NCI-H1092 treated with DMSO at 0.1 percent for 48 hours (cell line): ENCODE data around the gene KRT10.
"Not testable (repeated sequence)": the region's sequence is repeated elsewhere in the genome, so short reads cannot be mapped to it uniquely, and the experiment has no call there.

Source experiments
- DNase-seq: peaks from one replicate; lab custom pipeline; 2025; lab: John Stamatoyannopoulos, UW

KRT10 gene

DNA sequence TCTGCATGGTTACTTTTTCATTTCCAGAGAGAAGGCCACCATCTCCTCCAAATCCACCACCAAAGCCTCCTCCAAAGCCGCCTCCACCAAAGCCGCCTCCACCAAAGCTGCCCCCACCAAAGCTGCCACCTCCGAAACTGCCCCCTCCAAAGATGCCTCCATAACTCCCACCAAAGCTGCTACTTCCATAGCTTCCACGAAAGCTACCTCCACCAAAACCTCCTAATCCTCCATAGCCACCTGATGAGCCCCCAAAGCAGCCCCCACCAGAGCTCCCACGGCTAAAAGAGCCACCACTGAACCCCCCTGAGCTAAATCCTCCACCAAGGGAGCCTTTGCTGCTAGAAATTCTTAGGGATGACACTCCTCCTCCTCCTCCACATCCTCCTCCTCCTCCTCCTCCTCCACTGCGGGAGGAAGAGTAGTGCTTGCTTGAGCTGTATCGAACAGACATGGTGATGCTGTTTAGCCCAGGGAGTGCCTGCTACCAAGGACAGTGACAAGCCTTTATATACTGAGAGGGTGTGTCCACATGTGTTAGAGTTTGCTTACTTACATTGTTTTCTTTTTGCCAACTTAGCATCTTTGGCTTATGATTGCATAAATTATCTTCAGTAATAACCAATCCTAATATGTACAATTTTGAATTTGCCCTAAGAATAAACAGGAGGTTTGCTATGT, at the start of gene KRT10:
Gene KRT10 (minus strand): TSS at position 483 of the 681 bp plus-strand sequence. CDS start 29 bp downstream, at position 454.
- no peak for DNase-seq

DNA sequence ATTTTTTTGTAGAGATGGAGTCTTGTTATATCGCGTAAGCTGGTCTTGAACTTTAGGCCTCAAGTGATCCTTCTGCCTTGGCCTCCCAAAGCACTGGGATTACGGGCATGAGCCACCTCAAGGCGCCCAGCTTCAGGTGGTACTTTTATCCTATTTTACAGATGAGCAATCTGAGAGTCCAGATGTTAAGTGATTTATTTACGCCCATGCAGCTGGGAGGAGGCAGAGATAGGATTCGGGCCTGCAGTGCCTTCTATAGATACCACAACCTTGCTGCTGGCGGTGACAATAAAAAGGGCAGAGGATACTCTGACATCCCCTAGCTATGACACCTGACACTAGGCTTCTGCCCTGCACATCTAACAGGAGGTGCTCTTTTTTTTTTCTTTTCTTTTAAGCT, 48.9 kb upstream of the KRT10 start:
- DNase-seq: no peak

DNA sequence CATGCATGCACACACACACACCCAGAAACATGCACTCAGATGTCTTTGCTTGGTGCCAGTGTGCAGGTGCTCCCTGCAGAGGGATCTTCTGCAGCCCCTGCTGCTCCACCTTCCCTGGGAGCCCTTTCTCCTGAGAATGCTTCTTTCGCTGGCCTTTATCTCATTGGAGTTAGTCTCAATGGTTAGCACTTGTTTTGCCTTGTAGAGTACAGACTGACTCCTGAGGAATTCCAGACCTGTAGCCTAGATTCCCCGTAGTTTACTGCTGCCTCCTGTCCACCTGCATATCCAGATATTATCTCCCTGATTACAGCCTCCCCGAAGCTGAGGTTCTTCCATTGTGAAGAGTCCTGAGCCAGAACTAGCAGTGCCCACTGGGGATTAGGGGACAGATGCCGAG, 47.7 kb upstream of the KRT10 start:
- no peak for DNase-seq

DNA sequence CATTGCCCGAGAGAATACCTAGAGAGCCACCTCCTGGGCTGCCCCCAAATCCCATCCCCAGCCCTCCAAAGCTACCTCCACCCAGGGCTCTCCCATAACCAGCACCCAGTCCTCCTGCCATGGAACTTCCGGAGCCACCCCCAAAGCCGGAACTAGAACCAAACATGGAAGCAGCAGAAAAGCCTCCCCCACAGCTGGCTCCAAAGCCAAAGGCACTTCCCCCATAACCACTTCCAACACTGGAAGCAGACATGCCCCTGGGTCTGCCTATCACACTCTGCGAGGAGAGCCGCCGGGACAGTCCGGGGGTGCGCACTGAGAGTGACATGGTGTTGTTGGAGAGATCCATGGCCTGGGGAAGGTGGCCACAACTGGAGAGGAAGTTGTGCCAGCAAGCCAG, 44.4 kb upstream of the KRT10 start, which contains the start of gene KRT12:
Gene KRT12 (minus strand): TSS at position 386 of the 400 bp plus-strand sequence. CDS start 37 bp downstream, at position 349.
- no peak for DNase-seq

DNA sequence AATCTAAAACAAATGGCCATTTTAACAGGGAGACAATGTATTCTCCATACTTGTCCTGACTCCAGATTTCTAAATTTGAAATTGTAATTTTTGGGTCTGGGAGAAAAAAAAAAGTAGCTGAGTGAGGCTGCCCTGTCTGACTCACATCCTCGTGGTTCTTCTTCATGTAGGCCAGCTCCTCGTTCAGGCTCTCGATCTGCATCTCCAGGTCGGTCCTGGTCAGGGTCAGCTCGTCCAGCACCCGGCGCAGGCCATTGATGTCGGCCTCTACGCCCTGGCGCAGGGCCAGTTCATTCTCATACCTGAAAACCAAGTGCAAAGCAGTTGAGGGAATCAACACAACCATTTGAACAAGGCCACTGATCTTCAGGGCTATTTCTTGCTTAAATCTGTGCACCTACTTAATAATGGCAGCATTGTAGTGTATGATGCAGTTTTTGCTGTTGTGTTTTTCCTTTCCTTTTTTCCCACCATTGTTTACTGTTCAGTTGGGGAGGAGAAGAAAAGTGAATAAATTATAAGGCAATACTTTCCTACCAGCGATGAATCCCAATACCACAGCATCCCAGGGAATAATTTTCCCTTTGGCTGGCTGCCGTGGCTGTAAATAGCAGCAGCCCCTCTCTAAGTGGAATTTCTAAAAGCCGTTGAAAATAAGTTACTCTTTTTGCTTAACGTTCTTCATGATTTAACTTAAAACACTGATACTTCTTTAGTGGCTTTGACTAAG, 42.4 kb upstream of the KRT10 start:
- DNase-seq: no peak

DNA sequence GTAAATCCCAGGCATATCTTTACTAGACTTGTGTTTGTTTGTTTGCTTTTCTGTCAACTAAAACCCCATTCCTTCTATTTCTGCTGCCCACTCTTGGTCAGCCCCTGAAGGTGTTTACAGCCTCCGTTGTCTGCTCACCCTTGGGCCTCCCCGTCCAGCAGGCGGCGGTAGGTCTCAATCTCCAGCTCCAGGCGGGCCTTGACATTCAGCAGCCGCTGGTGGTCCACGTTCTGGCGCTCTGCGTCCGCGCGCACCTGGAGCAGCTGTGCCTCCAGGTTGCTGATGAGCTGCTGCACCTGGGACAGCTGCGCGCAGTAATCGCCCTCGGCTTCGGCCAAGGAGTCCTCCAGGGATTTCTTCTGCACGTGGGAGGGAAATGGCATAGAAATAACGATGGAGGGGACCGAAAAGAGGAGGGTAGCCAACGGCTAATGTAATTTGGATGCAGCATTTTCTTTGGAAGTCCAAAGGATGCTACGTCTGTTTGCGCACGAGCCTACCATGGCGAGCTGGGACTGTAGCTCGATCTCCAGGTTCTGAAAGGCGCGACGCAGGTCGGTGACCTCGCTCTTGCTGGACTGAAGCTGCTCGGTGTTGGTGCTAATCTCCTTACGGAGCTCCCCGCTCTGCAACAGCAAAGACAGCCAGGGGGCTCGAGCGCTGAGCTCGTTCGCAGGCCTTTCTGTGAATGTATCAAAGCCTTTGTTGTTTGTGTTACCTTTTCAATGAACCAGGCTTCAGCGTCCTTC, 40.7 kb upstream of the KRT10 start:
- no peak for DNase-seq

DNA sequence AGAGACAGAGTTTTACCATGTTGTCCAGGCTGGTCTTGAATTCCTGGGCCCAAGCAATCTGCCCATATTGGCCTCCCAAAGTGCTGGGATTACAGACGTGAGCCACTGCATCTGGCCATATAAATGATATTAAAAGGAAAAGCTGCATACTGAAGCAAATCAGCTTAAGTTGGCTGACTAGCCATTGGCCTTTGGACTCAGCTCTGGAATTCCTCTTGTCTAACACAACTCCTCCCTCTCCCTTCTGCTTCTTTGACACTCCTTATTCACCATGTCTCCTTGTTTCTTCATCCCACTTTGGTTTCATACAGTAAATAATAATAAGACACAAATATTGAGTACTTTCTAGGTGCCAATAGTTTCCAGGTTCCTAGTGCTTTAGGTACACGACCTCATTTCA, 37.1 kb upstream of the KRT10 start:
- DNase-seq: no peak

DNA sequence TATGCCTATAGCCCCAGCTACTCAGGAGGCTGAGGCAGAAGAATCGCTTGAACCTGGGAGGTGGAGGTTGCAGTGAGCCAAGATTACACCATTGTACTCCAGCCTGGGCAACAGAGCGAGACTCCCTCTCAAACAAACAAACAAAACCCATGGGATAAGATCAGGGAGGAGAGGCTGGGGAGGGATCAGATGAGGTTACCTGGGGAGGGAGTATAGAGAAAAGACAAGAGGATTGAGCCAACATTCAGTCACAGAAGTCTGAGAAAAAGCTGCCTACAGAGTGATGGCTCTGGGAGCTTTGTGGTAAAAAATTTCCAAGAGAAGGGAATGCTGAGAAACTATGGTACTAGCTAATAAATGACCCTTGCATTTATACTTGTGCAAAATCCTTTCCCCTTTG, 36.3 kb upstream of the KRT10 start:
- not testable (repeated sequence) for DNase-seq

DNA sequence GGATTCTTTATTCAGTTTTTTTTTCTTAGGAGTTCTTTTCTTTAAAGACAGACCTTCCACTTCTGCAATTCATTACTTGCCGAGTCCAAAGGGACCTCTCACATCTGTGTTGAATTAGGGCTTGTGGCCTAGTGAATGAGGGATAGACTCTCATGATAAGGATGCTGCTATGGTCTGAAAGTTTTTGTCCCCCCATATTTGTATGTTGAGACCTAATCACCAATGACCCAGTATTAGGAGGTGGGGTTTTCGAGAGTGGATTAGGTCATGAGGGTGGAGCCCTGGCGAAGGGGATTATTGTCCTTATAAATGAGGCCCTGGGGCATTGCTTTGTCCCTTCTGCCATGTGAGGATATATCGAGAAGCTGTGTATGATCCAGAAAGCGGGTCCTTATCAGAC, 35.1 kb upstream of the KRT10 start:
- DNase-seq: no peak

DNA sequence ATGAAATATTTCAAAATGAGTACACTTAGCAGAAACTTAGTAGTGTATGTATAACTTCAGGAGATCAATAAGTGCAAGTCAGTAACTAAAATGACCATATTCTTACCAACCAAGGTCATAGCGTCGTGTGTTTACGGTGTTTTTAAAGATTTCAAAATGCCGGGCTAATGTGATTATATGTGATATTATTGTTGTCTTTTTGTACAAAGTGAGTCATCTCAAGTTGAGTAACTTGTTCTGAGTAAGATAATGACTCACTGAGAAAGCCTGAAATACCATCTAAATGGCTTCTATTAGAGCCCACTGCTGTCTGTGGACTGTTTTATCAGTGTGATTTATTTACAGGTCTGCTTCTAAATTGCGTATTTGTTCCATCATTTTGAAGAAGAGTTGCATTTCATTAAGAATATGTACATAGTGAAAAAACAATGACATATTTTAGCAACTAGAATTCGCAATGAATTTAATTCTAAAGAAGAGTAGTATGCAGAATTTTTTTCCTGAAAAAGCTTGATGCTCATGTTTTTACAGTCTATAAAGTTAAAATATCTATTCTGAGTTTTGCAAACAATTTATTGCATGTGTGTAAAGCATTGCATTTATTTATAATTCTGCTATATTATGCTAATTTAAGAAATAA, 31.9 kb upstream of the KRT10 start:
- DNase-seq: no peak

DNA sequence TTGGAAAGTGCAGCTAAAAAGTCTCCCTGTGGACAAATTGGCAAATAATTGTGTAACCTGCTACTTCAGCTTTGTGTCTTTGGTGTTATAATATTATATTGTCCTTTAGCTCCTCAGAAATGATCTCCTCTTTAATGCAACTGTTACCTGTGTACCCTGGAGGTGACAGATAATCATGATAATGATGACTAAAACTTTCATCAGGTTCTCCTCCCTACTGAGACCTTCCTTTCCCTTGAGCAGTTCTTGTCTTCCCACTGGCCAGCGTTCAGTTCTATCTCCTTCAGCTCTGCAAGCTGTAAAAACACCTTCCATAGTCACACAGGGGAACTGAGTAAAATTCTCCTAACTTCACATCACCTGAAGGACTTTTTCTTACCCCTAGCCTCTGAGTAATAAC, 29.9 kb upstream of the KRT10 start:
- DNase-seq: no peak

DNA sequence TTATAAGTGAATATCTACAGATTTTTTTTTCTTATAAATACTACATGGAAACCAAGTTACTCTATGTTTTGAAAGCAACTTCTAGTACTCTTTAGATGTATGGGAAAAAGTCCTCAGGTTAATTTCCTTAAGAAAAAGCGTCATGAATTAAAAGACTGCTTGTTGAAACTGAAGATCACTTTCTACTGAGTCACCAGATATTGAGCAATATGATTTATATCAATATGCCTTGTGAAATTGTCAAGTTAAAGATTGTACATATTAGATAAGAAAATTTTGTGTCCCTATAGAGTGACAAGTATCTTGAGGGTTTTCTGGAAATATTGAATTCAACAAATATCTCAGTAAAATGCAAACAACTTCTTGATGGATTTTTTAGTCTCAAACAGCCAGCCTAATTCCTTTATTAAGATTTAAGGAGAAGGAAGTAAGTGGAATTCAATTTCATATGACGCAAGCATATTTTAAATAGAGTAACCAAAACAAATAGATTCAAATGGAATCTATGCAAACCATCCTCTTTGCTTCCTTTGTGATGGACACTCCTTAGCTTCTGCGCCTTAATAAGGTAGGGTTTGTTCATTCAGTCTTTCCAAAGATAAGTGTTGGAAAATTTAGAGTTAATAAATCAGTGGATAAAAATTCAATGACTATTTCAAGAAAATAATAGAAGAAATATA, 28.0 kb upstream of the KRT10 start:
- no peak for DNase-seq

DNA sequence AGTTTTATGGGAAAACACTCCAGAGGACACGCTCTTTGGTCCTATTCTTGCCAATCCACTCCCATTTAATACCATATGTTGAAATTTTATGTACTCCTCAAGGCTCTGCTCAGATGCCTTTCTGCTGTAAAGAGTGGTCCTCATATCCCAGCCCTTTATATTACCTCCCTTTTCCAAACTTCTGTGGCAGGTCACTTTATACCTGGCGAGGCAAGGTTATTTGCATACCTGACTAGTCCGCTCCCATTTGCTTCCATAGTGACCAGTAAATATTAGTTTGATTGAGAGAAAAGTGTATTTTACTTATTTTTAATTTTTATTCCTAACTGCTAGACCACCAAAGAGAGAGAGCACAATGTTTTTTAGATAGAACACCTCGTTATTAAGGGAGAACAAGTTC, 27.3 kb upstream of the KRT10 start:
- DNase-seq: no peak

DNA sequence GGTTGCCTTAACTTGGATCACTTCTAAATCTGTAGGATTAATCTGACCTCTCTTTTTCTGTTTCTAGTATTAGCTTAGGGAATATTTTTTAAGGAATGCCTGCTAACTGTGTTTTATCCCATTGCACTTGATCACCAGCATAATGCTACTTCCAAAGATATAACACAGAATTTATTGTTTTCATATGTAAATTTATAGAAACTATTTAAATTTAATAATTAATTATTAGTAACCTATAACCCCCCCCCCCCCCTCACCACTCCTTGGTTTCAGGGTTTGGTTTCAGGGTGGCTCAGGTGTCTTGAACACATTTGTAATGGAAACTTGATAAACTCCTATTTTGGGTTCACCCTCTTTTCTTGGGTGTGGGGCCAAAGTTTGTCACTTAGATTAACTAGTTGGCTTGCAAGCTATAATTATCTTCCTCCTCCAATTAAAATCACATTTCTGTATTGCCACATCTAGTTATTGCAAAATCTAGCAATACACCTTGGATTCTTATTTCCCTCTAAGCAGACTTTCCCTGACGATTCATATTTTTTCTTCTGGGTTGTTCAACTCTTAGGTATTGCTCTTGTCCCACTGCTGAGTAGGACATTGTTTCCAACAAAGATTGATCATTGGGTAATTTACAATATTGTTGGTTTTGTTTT, 26.3 kb upstream of the KRT10 start:
- DNase-seq: no peak

DNA sequence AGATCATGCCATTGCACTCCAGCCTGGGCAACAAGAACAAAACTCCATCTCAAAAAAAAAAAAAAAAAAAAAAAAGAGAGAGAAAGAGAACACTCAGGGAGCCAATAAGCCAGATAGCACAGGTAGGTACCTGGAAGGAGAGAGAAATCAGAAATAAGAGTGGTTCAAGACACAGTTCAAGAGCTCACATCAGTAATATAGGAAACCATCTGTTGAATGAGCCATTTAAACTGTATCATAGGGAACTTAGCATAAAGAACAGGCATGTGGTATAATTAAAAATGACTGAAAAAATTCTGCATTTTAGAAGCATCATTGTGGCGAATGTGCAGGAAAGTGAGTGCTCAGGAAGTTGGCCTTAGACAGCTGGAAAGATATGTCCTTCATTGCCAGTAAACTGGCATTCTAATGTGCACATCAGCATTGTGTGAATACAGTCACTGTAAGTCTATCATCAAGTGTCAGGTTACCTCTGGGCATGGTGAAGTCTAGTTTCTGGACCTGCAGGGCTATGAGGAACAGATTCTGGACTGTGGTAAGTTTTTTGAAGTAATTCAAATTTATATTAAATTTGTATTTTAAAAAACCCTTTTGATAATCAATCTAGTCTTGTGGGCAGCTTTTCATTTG, 24.2 kb upstream of the KRT10 start:
- DNase-seq: no peak

DNA sequence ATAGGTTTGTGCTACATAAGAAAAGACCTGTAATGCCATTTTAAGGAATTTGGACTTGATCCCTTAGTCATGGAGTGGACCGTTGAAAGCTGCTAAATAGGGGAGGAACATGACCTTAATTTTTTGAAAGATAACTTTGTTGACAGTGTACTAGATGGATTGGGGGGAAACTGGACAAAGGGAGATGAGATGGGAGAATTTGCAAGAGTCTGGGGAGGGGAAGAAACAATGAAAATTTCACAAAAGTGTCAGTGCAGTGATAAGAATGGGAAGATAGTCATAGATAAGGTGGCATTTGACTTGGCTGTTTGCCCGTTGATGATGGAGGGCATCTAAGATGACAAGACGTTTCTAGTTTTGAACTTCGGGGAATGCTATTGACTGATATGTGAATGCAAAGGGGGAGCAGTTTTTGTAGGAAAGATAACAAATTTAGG, 22.3 kb upstream of the KRT10 start:
- no peak for DNase-seq

DNA sequence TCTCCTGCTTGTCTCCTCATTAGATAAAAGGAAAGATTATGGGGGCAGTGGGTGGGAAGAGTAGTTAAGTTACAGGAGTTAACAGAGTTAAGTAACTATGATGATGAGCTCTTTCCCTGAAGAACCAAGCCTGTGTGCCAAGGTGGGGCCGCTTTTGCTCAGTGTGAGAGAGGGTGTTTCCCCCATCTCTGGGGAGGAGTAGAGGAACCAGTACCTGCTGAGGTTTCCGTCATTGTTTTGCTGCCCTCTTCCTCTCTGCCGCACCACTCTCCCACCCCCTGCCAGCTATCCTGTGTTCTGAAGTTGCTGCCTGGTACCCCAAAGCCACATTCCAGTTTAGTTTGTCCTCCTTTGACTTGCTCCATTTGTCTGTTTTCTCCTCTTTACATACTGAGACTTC, 20.8 kb upstream of the KRT10 start:
- no peak for DNase-seq

DNA sequence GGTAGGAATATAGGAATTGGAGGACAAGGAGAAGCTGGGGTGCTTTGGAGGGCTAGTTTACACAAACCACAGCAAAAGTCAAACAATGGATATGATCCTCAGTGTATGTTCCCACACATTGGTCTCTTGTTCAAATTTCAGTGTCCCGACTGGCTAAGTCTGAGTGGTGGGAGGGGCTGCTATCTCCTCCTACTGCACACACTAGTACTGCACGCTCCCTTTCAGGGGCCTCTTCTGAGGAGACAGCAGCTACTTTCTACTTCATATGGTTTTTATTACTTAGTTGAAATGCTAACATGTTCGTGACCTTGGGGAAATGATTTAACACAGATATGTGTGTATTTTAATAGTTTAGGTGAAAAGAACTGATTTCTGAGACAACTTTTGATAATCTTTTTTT, 18.8 kb upstream of the KRT10 start:
- no peak for DNase-seq

DNA sequence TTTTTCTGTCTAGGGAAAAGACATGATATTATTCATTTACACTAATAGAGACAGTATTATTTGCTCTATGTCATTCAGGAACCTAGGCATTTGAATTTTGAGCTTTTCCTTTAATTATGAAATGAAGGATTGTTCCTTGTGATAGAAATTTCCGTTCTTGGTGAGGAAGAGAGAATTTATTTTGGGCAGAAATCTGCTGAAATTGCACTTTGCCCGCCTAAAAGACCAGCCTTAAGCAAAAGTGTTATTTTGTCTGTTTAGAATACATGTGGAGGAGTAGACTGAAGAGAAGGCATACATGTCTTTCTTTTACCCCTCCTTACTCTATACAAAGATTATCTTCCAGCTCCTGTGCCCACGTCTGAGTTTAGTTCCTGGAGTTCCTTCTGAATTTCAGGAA, 16.8 kb upstream of the KRT10 start:
- no peak for DNase-seq

DNA sequence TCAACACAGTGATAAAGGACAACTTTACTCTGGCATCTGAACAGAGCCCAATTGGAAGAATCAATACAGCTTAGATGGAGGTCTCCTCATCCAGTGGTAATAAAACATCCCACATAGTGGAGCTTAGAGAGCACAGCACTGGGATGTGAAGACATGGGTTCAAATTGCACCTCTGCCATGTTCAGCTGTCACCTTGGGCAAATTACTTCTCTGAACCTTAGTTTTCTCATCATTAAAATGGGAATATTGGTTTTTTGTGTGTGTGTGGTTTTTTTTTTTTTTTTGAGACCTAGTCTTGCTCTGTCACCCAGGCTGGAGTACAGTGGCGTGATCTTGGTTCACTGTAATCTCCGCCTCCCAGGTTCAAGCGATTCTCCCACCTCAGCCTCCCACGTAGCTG, 13.6 kb upstream of the KRT10 start:
- DNase-seq: no peak

DNA sequence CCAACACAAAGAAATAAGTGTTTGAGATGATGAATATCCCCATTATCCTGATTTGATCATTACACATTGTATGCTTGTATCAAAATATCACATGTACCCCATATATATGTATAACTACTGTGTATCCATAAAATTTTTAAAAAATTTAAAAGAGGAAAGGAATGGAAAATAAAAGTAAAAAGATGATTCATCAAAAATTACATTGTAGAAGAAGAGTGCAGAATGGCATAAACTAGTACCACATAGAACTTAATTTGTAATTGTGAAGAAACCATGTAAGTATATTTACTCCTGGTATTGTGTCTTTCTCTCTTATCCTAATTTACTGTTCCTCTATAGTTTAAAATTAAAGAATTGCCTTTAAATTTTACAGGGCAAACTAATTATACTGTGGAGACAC, 11.5 kb upstream of the KRT10 start:
- DNase-seq: no peak
